Right lobe of liver (tissue), 6 donors: Measurements from ENCODE around the gene ABL1. TPM values are rescaled to one million over a fixed set of nuclear protein-coding genes. Genes with fewer than 3 reads are reported as not detected.

Experiments
- ATAC-seq, 4 donors: fragments of 200-7000 bp; cut with Tn5 transposase; one replicate each; pipeline ENCODE4 v1.9.1; 2020; ENCODE audit warnings: mild to moderate bottlenecking in 4 of 4, moderate library complexity in 4 of 4
- DNase-seq, 3 donors: peaks; one replicate each; pipeline ENCODE4 v3.0.0-alpha.2; 2020
- H3K27ac ChIP-seq, 3 donors: fragments of 200-600 bp; one replicate each; pipeline ENCODE4 v1.8.0; 2022
- H3K27me3 ChIP-seq, 2 donors: fragments of 200-600 bp; one replicate each; pipeline ENCODE4 v1.8.0; 2022
- H3K36me3 ChIP-seq, 4 donors: fragments of 200-600 bp; sonication (generic) in 1 of 4; one replicate each; pipeline versions ENCODE4 v1.5.1 to v1.8.0; 2017 to 2022; ENCODE audit warnings: control low read depth in 1 of 4
- H3K4me1 ChIP-seq, 4 donors: fragments of 200-600 bp; sonication (generic) in 1 of 4; one replicate each; pipeline versions ENCODE4 v1.5.1 to v1.8.0; 2017 to 2022; ENCODE audit warnings: control low read depth in 1 of 4
- H3K4me3 ChIP-seq, 3 donors: fragments of 200-600 bp; one replicate each; pipeline ENCODE4 v1.8.0; 2022
- H3K9me3 ChIP-seq, 4 donors: fragments of 200-600 bp; sonication (generic) in 1 of 4; one replicate each; pipeline versions ENCODE4 v1.5.1 to v1.8.0; 2017 to 2022; ENCODE audit warnings: control low read depth in 1 of 4
- CTCF ChIP-seq, 4 donors: fragments of 200-600 bp in 3 of 4; fragments of 450-650 bp in 1 of 4; IDR thresholded peaks; one replicate each; pipeline versions ENCODE4 v1.5.1 to v1.8.0; 2016 to 2022; ENCODE audit warnings: antibody characterized with exemption in 4 of 4, mild to moderate bottlenecking in 2 of 4
- POLR2A ChIP-seq: fragments of 450-650 bp; IDR thresholded peaks from one replicate; pipeline ENCODE4 v1.6.1; 2017; ENCODE audit warnings: antibody characterized with exemption, mild to moderate bottlenecking
- WGBS: methylation state at CpG from one replicate; pipeline ENCODE4 v1.1.6; 2018; ENCODE audit warnings: low coverage, low lambda C conversion rate; ENCODE audit not compliant: insufficient coverage; ENCODE audit errors: missing lambda C conversion rate; 5-methylcytosine and 5-hydroxymethylcytosine counted together
- intact Hi-C, 2 donors: fragments of 100-400 bp; cut with DNase I; formaldehyde crosslinking; loops; one replicate each; pipeline versions ENCODE4 v1.11.2 to v1.14.1; 2022
- total RNA-seq, 6 experiments: library from RNA; depleted of rRNA in 2 of 6; stranded (reverse); fragments of >200 nt in 2 of 6; fragmentation: NEBNext Ultra II Directional in 3 of 6; extraction: Animal tissue kit (Norgen Biotek cat#: 25700) in 3 of 6; gene quantifications; one replicate each; pipeline versions ENCODE4 v1.1.0 to v1.2.4, GENCODE V29; 2016 to 2023
- donor health status: DM: no; HTN: yes; CAD: no.
- donor health status: DM: no; HTN: no; CAD: no.
- donor health status: DM: no; HTN: no; CAD: no.
- donor health status: DM: no; HTN: yes; CAD: no.
- donor health status: DM: no; HTN: yes; CAD: no.

ABL1 gene
- total RNA-seq, 6 experiments from 2014 or later: 17.0 to 25.8 (median 18.8) TPM

- no peak overlapping the region for H3K27ac ChIP-seq
- DNase-seq: no peak
- H3K4me3 ChIP-seq: no peak overlapping the region
- H3K4me1 ChIP-seq: no peaks in the 10 kb centered on the region
- no peaks in the 10 kb centered on the region for H3K9me3 ChIP-seq
- no peaks in the 10 kb centered on the region for H3K27me3 ChIP-seq
- no peak for ATAC-seq
- intact Hi-C loops: no loop called here
- H3K36me3 ChIP-seq: no peaks in the 10 kb centered on the region
- TF ChIP-seq CTCF (IDR thresholded peaks at IDR 0.05): no peak
- no peak for TF ChIP-seq POLR2A
- 50% methylated on average over 1 of the region's 17 CpGs for WGBS
Observed at GRCh38 chr9:130901498-130902203, 66.6 kb downstream of the ABL1 start.

DNA sequence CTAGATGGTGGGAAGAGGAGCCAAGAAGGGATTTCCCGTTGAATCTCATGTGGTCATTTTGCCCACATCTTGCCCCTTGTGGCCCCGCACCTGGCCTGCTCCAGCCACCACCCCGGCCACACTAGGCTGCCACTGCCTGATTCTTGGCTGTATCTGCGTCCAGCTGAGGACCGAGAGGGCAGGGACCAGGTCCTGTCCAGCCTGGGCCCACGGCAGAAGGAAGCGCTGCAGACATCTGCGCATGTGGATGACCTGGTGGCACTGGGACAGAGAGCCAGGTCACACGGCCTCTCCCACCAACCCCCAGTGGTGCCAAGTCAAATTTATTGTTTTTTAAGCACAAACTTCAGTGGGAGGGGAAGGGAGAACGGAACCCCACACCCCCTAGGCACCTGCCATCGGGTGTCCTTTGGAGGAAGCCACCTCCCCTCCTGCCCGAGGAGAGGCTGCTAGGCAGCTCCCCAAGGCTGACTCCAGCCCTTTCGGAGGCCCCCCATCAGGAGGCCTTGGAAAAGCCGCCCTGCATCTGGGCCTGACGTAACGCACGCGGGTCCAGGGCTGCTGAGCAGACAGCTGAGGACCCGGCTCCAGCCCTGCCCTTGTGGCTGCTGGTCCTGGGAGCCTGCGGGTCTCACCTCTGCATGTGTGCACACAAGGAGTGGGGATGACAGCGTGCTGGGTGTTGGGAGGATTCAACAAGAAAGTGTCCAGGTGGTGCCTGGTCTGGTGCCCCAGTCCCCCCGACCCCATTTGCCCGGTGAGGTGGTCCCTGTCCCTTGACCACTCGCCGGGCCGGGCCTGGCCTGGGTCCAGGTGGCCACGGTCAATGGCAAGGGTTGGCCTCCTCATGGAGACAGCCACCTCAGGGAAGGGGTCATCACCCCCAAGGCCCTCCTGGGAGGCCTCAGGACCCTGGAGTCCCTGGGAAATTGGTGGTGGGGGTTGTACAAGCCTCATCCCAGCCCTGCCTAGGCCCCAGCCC lies 67.4 kb downstream of the ABL1 start:
- no peak overlapping the region for H3K4me3 ChIP-seq
- H3K4me1 ChIP-seq: no peaks in the 10 kb centered on the region
- intact Hi-C loops: no loop called here
- no peaks in the 10 kb centered on the region for H3K9me3 ChIP-seq
- no peaks in the 10 kb centered on the region for H3K36me3 ChIP-seq
- no peak for ATAC-seq
- WGBS: no CpG with 5 or more reads among the region's 27 CpGs
- H3K27me3 ChIP-seq: no peaks in the 10 kb centered on the region
- DNase-seq: no peak
- TF ChIP-seq POLR2A (no peak), CTCF (IDR thresholded peaks at IDR 0.05) (no peak)
- no peak overlapping the region for H3K27ac ChIP-seq

- no peaks in the 10 kb centered on the region for H3K27me3 ChIP-seq
- TF ChIP-seq CTCF (IDR thresholded peaks at IDR 0.05) (no peak), POLR2A (no peak)
- no peak overlapping the region for H3K4me3 ChIP-seq
- 46% methylated on average over 7 of the region's 25 CpGs for WGBS
- intact Hi-C loops: no loop called here
- no peak for DNase-seq
- H3K36me3 ChIP-seq: no peaks in the 10 kb centered on the region
- ATAC-seq: no peak
- no peak overlapping the region for H3K27ac ChIP-seq
- H3K9me3 ChIP-seq: no peaks in the 10 kb centered on the region
- no peaks in the 10 kb centered on the region for H3K4me1 ChIP-seq
Observed at GRCh38 chr9:130903194-130904069, 68.4 kb downstream of the ABL1 start.
